BLaER1 treated with 17β-estradiol and CSF1 and Interleukin-3, amounts not matched to agents 10 nM and 100 nM (cell line): Measurements from ENCODE around the gene GREB1L.

ENCODE experiments used
- H3K27ac ChIP-seq, 11 experiments: shearing (Covaris generic); formaldehyde crosslinking; 2 replicates each; pipeline ENCODE4 v1.8.1; 2022
- H3K27me3 ChIP-seq, 11 experiments: shearing (Covaris generic); formaldehyde crosslinking; 2 replicates each; pipeline ENCODE4 v1.8.1; 2022
- H3K36me3 ChIP-seq, 11 experiments: shearing (Covaris generic); formaldehyde crosslinking; 2 replicates each; pipeline ENCODE4 v1.8.1; 2022
- H3K4me1 ChIP-seq, 10 experiments: shearing (Covaris generic); formaldehyde crosslinking; 2 replicates each; pipeline ENCODE4 v1.8.1; 2022
- H3K4me2 ChIP-seq, 11 experiments: shearing (Covaris generic); formaldehyde crosslinking; 2 replicates each; pipeline ENCODE4 v1.8.1; 2022
- H3K4me3 ChIP-seq, 10 experiments: shearing (Covaris generic); formaldehyde crosslinking; 2 replicates each; pipeline ENCODE4 v1.8.1; 2022
- H3K9ac ChIP-seq, 11 experiments: shearing (Covaris generic); formaldehyde crosslinking; 2 replicates each; pipeline ENCODE4 v1.8.1; 2022
- H3K9me3 ChIP-seq, 11 experiments: shearing (Covaris generic); formaldehyde crosslinking; replicated peaks in 1 of 11; 2 replicates each; pipeline ENCODE4 v1.8.1; 2022
- H4K20me1 ChIP-seq, 11 experiments: shearing (Covaris generic); formaldehyde crosslinking; 2 replicates each; pipeline ENCODE4 v1.8.1; 2022
- Cebpa-rat ChIP-seq, 11 experiments: shearing (Covaris generic); IDR thresholded peaks; 2 replicates each; pipeline ENCODE4 v1.8.1; 2022

The GREB1L gene

GRCh38 chr18:21489919-21490495 lies 248.0 kb downstream of the GREB1L start:
- no peaks in the 10 kb centered on the region for H3K9me3 ChIP-seq
- no peak for TF ChIP-seq Cebpa-rat (IDR thresholded peaks at IDR 0.05)
- H3K27ac ChIP-seq = no peak overlapping the region
- no peak overlapping the region for H3K4me3 ChIP-seq
- H3K27me3 ChIP-seq = no peaks in the 10 kb centered on the region
- H3K36me3 ChIP-seq = no peaks in the 10 kb centered on the region
- peaks cover 0 to 19% (median 5%) of the 10 kb centered on the region in 10 experiments; a peak in 8 of 20 replicates for H3K4me1 ChIP-seq
- no peak overlapping the region for H3K4me2 ChIP-seq
- H3K9ac ChIP-seq = no peak overlapping the region
- H4K20me1 ChIP-seq = no peaks in the 10 kb centered on the region

GRCh38 chr18:21490748-21491147 lies 248.7 kb downstream of the GREB1L start:
- no peak overlapping the region for H3K4me3 ChIP-seq
- no peaks in the 10 kb centered on the region for H3K9me3 ChIP-seq
- H3K4me1 ChIP-seq = peaks cover 0 to 12% (median 0%) of the 10 kb centered on the region in 10 experiments; a peak in 8 of 20 replicates
- peak overlapping the region in 1 of 11 experiments; percentile 7; a peak in 1 of 22 replicates for H3K4me2 ChIP-seq
- H3K36me3 ChIP-seq = no peaks in the 10 kb centered on the region
- no peaks in the 10 kb centered on the region for H4K20me1 ChIP-seq
- no peak overlapping the region for H3K27ac ChIP-seq
- TF ChIP-seq Cebpa-rat (IDR thresholded peaks at IDR 0.05) = no peak
- H3K9ac ChIP-seq = no peak overlapping the region
- no peaks in the 10 kb centered on the region for H3K27me3 ChIP-seq

GRCh38 chr18:21496277-21496835 lies 254.3 kb downstream of the GREB1L start:
- Histone ChIP-seq H3K9me3 (no peaks in the 10 kb centered on the region), H3K9ac (no peak overlapping the region), H3K4me1 (peaks cover 0 to 8% (median 2%) of the 10 kb centered on the region in 10 experiments; a peak in 5 of 20 replicates), H3K4me3 (no peak overlapping the region), H3K27ac (no peak overlapping the region), H3K4me2 (no peak overlapping the region), H3K27me3 (no peaks in the 10 kb centered on the region), H3K36me3 (no peaks in the 10 kb centered on the region), H4K20me1 (no peaks in the 10 kb centered on the region)
- TF ChIP-seq Cebpa-rat (IDR thresholded peaks at IDR 0.05) = no peak

GRCh38 chr18:21499997-21500396 lies 258.0 kb downstream of the GREB1L start:
- Histone ChIP-seq H3K36me3 (no peaks in the 10 kb centered on the region), H3K4me1 (peaks cover 0 to 8% (median 2%) of the 10 kb centered on the region in 10 experiments; a peak in 4 of 20 replicates), H3K27ac (no peak overlapping the region), H3K9me3 (no peaks in the 10 kb centered on the region), H4K20me1 (no peaks in the 10 kb centered on the region), H3K4me3 (no peak overlapping the region), H3K4me2 (no peak overlapping the region), H3K9ac (no peak overlapping the region), H3K27me3 (no peaks in the 10 kb centered on the region)
- no peak for TF ChIP-seq Cebpa-rat (IDR thresholded peaks at IDR 0.05)

GRCh38 chr18:21502661-21503060 lies 260.6 kb downstream of the GREB1L start:
- Histone ChIP-seq H3K9me3 (no peaks in the 10 kb centered on the region), H4K20me1 (no peaks in the 10 kb centered on the region), H3K36me3 (no peaks in the 10 kb centered on the region), H3K4me2 (no peak overlapping the region), H3K4me1 (peaks cover 0 to 8% (median 2%) of the 10 kb centered on the region in 10 experiments; a peak in 4 of 20 replicates), H3K27ac (no peak overlapping the region), H3K27me3 (no peaks in the 10 kb centered on the region), H3K9ac (no peak overlapping the region), H3K4me3 (no peak overlapping the region)
- TF ChIP-seq Cebpa-rat (IDR thresholded peaks at IDR 0.05) = no peak

GRCh38 chr18:21507913-21508701 lies 266.1 kb downstream of the GREB1L start:
- TF ChIP-seq Cebpa-rat (IDR thresholded peaks at IDR 0.05) = no peak
- no peak overlapping the region for H3K27ac ChIP-seq
- no peaks in the 10 kb centered on the region for H3K27me3 ChIP-seq
- peaks cover 0 to 13% (median 3%) of the 10 kb centered on the region in 11 experiments; a peak in 10 of 22 replicates for H3K36me3 ChIP-seq
- H3K9me3 ChIP-seq = peaks cover 0 to 10% (median 3%) of the 10 kb centered on the region in 11 experiments; a peak in 5 of 22 replicates
- H3K9ac ChIP-seq = no peak overlapping the region
- no peaks in the 10 kb centered on the region for H3K4me1 ChIP-seq
- H3K4me3 ChIP-seq = no peak overlapping the region
- no peaks in the 10 kb centered on the region for H4K20me1 ChIP-seq
- no peak overlapping the region for H3K4me2 ChIP-seq

- peaks cover 7 to 23% (median 11%) of the 10 kb centered on the region in 11 experiments; a peak in 16 of 22 replicates for H3K36me3 ChIP-seq
- H3K27me3 ChIP-seq = no peaks in the 10 kb centered on the region
- H3K27ac ChIP-seq = no peak overlapping the region
- H3K4me1 ChIP-seq = no peaks in the 10 kb centered on the region
- no peak overlapping the region for H3K9ac ChIP-seq
- H3K4me2 ChIP-seq = no peak overlapping the region
- H4K20me1 ChIP-seq = no peaks in the 10 kb centered on the region
- H3K9me3 ChIP-seq = peaks cover 0 to 10% (median 3%) of the 10 kb centered on the region in 11 experiments; a peak in 5 of 22 replicates
- no peak overlapping the region for H3K4me3 ChIP-seq
- no peak for TF ChIP-seq Cebpa-rat (IDR thresholded peaks at IDR 0.05)
Observed at GRCh38 chr18:21509062-21509461, 267.0 kb downstream of the GREB1L start.

- H3K27ac ChIP-seq = no peak overlapping the region
Observed at GRCh38 chr18:21513292-21513691, 271.3 kb downstream of the GREB1L start.

GRCh38 chr18:21513741-21514140 lies 271.7 kb downstream of the GREB1L start:
- Histone ChIP-seq H3K36me3 (peaks cover 10 to 59% (median 29%) of the 10 kb centered on the region in 11 experiments; a peak in 19 of 22 replicates), H3K4me3 (no peak overlapping the region), H4K20me1 (no peaks in the 10 kb centered on the region), H3K9me3 (peaks cover 0 to 10% (median 3%) of the 10 kb centered on the region in 11 experiments; a peak in 5 of 22 replicates), H3K4me2 (no peak overlapping the region), H3K27me3 (no peaks in the 10 kb centered on the region), H3K4me1 (no peaks in the 10 kb centered on the region), H3K27ac (no peak overlapping the region), H3K9ac (no peak overlapping the region)
- no peak for TF ChIP-seq Cebpa-rat (IDR thresholded peaks at IDR 0.05)

More at GRCh38 chr18:21513292-21513691, 271.3 kb downstream of the GREB1L start:
- Histone ChIP-seq H3K27me3 (no peaks in the 10 kb centered on the region), H3K9ac (no peak overlapping the region), H3K4me1 (no peaks in the 10 kb centered on the region), H3K36me3 (peaks cover 10 to 55% (median 26%) of the 10 kb centered on the region in 11 experiments; a peak in 18 of 22 replicates), H3K9me3 (peaks cover 0 to 10% (median 3%) of the 10 kb centered on the region in 11 experiments; a peak in 5 of 22 replicates), H3K4me2 (no peak overlapping the region), H4K20me1 (no peaks in the 10 kb centered on the region), H3K4me3 (no peak overlapping the region)
- TF ChIP-seq Cebpa-rat (IDR thresholded peaks at IDR 0.05) = no peak
